Lung (tissue), 16 donors: Measurements from ENCODE around the gene MAN2C1. TPM values are rescaled to one million over a fixed set of nuclear protein-coding genes. Genes with fewer than 3 reads are reported as not detected.

Source experiments
- ATAC-seq: fragments of 200-7000 bp; cut with Tn5 transposase; one replicate; pipeline ENCODE4 v1.9.1; 2020; ENCODE audit warnings: moderate number of reproducible peaks; ENCODE audit not compliant: insufficient read depth, low FRiP score
- DNase-seq, 3 donors: peaks; one replicate each; pipeline ENCODE4 v3.0.0-alpha.2; 2013 to 2017
- H3K27ac ChIP-seq, 2 donors: one replicate each; pipeline ENCODE4 v1.5.1; 2013; ENCODE audit warnings: mild to moderate bottlenecking in 2 of 2, moderate library complexity in 2 of 2, control low read depth in 1 of 2, inconsistent platforms in 1 of 2, low read depth in 1 of 2, low read length in 1 of 2
- H3K27me3 ChIP-seq, 3 donors: one replicate each; pipeline ENCODE4 v1.5.1; 2013; ENCODE audit warnings: low read length in 2 of 3; ENCODE audit not compliant: control insufficient read depth in 3 of 3, insufficient read depth in 3 of 3
- H3K36me3 ChIP-seq, 4 donors: one replicate each; pipeline ENCODE4 v1.5.1; 2013; ENCODE audit warnings: low read length in 4 of 4, mild to moderate bottlenecking in 1 of 4, moderate library complexity in 1 of 4; ENCODE audit not compliant: control insufficient read depth in 4 of 4, insufficient read depth in 4 of 4
- H3K4me1 ChIP-seq, 5 donors: one replicate each; pipeline ENCODE4 v1.5.1; 2013; ENCODE audit warnings: low read length in 5 of 5, mild to moderate bottlenecking in 2 of 5, moderate library complexity in 1 of 5; ENCODE audit not compliant: control insufficient read depth in 5 of 5, insufficient read depth in 5 of 5
- H3K4me3 ChIP-seq: one replicate; pipeline ENCODE4 v1.5.1; 2013; ENCODE audit warnings: mild to moderate bottlenecking, control low read depth, moderate library complexity
- H3K9ac ChIP-seq, 2 donors: one replicate each; pipeline ENCODE4 v1.5.1; 2013; ENCODE audit warnings: low read length in 2 of 2, control low read depth in 1 of 2; ENCODE audit not compliant: insufficient read depth in 1 of 2
- H3K9me3 ChIP-seq, 4 donors: one replicate each; pipeline ENCODE4 v1.5.1; 2013; ENCODE audit warnings: low read length in 3 of 4, mild to moderate bottlenecking in 1 of 4, moderate library complexity in 1 of 4; ENCODE audit not compliant: control insufficient read depth in 4 of 4, insufficient read depth in 3 of 4
- CTCF ChIP-seq: IDR thresholded peaks from 2 replicates; pipeline ENCODE4 v1.5.1; 2012; ENCODE audit warnings: mild to moderate bottlenecking; ENCODE audit errors: control extremely low read depth, extremely low read depth
- WGBS, 2 donors: extraction: QIAGEN DNeasy Blood & Tissue Kit; methylation state at CpG; one replicate each; pipeline ENCODE4 v1.1.7; 2013; 5-methylcytosine and 5-hydroxymethylcytosine counted together
- long read RNA-seq, 5 donors: transcript quantifications; one replicate each; lab custom pipeline, GENCODE V29; 2026
- polyA plus RNA-seq, 2 donors: library from polyadenylated mRNA; stranded (reverse); fragments of 200-250 nt; gene quantifications; one replicate each; pipeline ENCODE4 v1.2.1, GENCODE V29; 2013
- total RNA-seq, 2 donors: library from RNA; depleted of rRNA in 1 of 2; stranded (reverse); fragments of >200 nt in 1 of 2; gene quantifications; one replicate each; pipeline ENCODE4 v1.2.1, GENCODE V29; 2014 to 2021
- donor health status: control.
- donor health status: control.
- donor health status: Bipolar disorder and iron deficiency.
- donor health status: healthy.
- donor health status: DM: yes; HTN: yes; CAD: no.

MAN2C1 gene
- total RNA-seq (100 to 1,000 TPM; 187 to 247 TPM), polyA plus RNA-seq (100 to 1,000 TPM; 139 to 321 TPM)
- long read RNA-seq, donor 1, transcript MAN2C1-245 (1 exons, 444 nt) = major isoform, 6 of 10 reads
- long read RNA-seq, donor 1, partial matches to known transcripts = 0 of 10 reads
- long read RNA-seq, donor 1, other reads (novel, unspliced or antisense) = 0 of 10 reads
- long read RNA-seq, donor 2, partial matches to known transcripts = 0 of 8 reads
- long read RNA-seq, donor 2, other reads (novel, unspliced or antisense) = 0 of 8 reads
- long read RNA-seq, donor 3, transcript MAN2C1-245 (1 exons, 444 nt) = major isoform, 8 of 13 reads
- long read RNA-seq, donor 3, partial matches to known transcripts = 0 of 13 reads
- long read RNA-seq, donor 3, other reads (novel, unspliced or antisense) = 0 of 13 reads
- long read RNA-seq, donor 4, partial matches to known transcripts = 0 of 7 reads
- long read RNA-seq, donor 4, other reads (novel, unspliced or antisense) = 0 of 7 reads
- long read RNA-seq, donor 5, transcript MAN2C1-245 (1 exons, 444 nt) = major isoform, 17 of 24 reads
- long read RNA-seq, donor 5, partial matches to known transcripts = 0 of 24 reads
- long read RNA-seq, donor 5, other reads (novel, unspliced or antisense) = 0 of 24 reads

- Histone ChIP-seq H3K4me3 (peak within 1 kb of the TSS; percentile 85), H3K9ac (peak within 1 kb of the TSS; percentile 53 to 84), H3K9me3 (no peaks in the 10 kb centered on the region), H3K27ac (peak within 1 kb of the TSS; percentile 97 to 98), H3K27me3 (no peaks in the 10 kb centered on the region), H3K4me1 (peaks cover 5 to 16% (median 7%) of the 10 kb centered on the region in 5 donors), H3K36me3 (peaks cover 15 to 35% (median 23%) of the 10 kb centered on the region in 4 donors)
- WGBS, 2 donors = 1% methylated on average over 66 to 67 of the region's 67 CpGs
- ATAC-seq (peak; percentile 95), DNase-seq (peak; percentile 94 to 96 (median 94))
- TF ChIP-seq CTCF = peak; percentile 59
These were observed at the start of gene MAN2C1 for GRCh38 chr15:75367913-75368688. Gene MAN2C1 (minus strand): TSS chr15:75368607. CDS start chr15:75368583, 24 bp downstream.

GRCh38 chr15:75416584-75416983 is 48.2 kb upstream of the MAN2C1 start:
- WGBS, 2 donors = 98 to 100% methylated on average over 1 of the region's 1 CpG
- peaks cover 11 to 34% (median 13%) of the 10 kb centered on the region in 4 donors for H3K36me3 ChIP-seq
- H3K27me3 ChIP-seq = no peaks in the 10 kb centered on the region
- no peak overlapping the region for H3K4me3 ChIP-seq
- no peaks in the 10 kb centered on the region for H3K9me3 ChIP-seq
- H3K4me1 ChIP-seq = no peaks in the 10 kb centered on the region
- ATAC-seq (no peak), DNase-seq (no peak)
- TF ChIP-seq CTCF = no peak
- no peak overlapping the region for H3K27ac ChIP-seq
- no peak overlapping the region for H3K9ac ChIP-seq

- H3K9me3 ChIP-seq = no peaks in the 10 kb centered on the region
- no peaks in the 10 kb centered on the region for H3K27me3 ChIP-seq
- WGBS, 2 donors = 92 to 94% methylated on average over 6 of the region's 6 CpGs
- H3K27ac ChIP-seq = no peak overlapping the region
- no peak overlapping the region for H3K4me3 ChIP-seq
- DNase-seq (no peak), ATAC-seq (no peak)
- H3K36me3 ChIP-seq = peaks cover 34 to 57% (median 38%) of the 10 kb centered on the region in 4 donors
- H3K4me1 ChIP-seq = no peaks in the 10 kb centered on the region
- TF ChIP-seq CTCF = no peak
- no peak overlapping the region for H3K9ac ChIP-seq
These were observed 41.8 kb upstream of the MAN2C1 start for GRCh38 chr15:75410196-75410595.
